ENCODE data around the gene UGT1A3. TPM values are rescaled to one million over a fixed set of nuclear protein-coding genes. Genes with fewer than 3 reads are reported as not detected.
A peak's percentile ranks its signal among the peaks of the same experiment; 100 is the strongest.
"Not testable (repeated sequence)": the region's sequence is repeated elsewhere in the genome, so short reads cannot be mapped to it uniquely, and the experiment has no call there.

UGT1A3 gene
- total RNA-seq, 1 donor from 2014 or later: not detected

DNA sequence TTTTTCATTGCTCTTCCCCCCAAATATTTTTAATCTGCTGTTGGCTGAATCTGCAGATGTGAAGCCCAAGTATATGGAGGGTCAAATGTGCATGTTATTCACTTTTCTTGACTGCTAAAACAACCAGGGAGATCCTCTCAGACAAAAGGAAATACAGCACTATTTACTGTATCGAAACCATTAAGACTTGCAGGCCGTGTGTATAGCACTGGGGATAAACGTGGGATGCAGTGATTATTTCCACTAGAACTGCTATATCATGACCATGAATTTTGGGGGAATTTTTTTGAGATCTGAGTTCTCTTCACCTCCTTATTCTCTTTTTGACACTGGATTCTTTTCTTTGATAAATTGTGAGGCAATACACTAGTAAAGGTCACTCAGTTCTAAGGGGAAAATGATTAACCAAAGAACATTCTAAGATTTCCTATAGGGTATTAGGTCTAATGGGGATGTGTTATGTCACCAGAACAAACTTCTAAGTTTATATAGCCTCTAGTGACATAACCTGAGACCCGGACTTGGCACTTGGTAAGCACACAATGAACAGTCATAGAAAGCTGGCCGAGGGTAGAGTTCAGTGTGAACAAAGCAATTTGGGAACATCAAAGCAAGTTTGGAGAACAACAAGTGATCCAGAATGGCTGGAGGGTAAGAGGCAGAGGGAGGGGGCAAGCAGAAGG lies 16.4 kb downstream of the UGT1A3 start:
- Mint-ChIP-seq H3K27ac (ENCODE audit: unreplicated experiment) (no peak overlapping the region), H3K4me3 (ENCODE audit: unreplicated experiment) (no peak overlapping the region), H3K4me1 (ENCODE audit: unreplicated experiment) (no peaks in the 10 kb centered on the region), H3K9me3 (ENCODE audit: unreplicated experiment) (peaks cover 5% of the 10 kb centered on the region), H3K36me3 (ENCODE audit: low read depth, unreplicated experiment) (no peaks in the 10 kb centered on the region), H3K27me3 (ENCODE audit: unreplicated experiment) (peaks cover 2% of the 10 kb centered on the region)
- TF ChIP-seq, protein P1, sequence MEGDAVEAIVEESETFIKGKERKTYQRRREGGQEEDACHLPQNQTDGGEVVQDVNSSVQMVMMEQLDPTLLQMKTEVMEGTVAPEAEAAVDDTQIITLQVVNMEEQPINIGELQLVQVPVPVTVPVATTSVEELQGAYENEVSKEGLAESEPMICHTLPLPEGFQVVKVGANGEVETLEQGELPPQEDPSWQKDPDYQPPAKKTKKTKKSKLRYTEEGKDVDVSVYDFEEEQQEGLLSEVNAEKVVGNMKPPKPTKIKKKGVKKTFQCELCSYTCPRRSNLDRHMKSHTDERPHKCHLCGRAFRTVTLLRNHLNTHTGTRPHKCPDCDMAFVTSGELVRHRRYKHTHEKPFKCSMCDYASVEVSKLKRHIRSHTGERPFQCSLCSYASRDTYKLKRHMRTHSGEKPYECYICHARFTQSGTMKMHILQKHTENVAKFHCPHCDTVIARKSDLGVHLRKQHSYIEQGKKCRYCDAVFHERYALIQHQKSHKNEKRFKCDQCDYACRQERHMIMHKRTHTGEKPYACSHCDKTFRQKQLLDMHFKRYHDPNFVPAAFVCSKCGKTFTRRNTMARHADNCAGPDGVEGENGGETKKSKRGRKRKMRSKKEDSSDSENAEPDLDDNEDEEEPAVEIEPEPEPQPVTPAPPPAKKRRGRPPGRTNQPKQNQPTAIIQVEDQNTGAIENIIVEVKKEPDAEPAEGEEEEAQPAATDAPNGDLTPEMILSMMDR (IDR thresholded peaks at IDR 0.05; ENCODE audit: unreplicated experiment): no peak
- DNase-seq (ENCODE audit: low spot score): no peak

DNA sequence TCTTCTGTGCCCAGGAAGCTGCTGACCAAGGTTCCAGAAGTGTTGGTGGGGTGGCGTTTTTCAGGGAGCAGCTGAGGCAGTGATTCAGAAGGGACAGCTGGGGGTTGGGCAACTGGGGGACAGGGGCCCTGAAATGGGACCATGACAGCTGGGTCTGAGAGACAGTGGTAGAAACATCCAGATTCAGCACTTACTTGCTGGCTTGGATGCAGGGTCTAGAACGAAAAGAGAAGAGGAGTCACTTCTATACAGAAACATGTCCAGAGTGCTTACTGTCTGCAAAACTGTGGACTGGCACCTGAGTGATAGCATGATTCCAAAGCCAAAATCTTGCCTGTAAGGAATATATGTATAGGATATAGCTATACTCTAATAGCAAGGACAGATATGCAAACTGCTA lies 17.0 kb downstream of the UGT1A3 start:
- not testable (repeated sequence) for H3K27ac Mint-ChIP-seq (ENCODE audit: unreplicated experiment); DNase-seq (ENCODE audit: low spot score); H3K27me3 Mint-ChIP-seq (ENCODE audit: unreplicated experiment); H3K4me3 Mint-ChIP-seq (ENCODE audit: unreplicated experiment); H3K9me3 Mint-ChIP-seq (ENCODE audit: unreplicated experiment); H3K36me3 Mint-ChIP-seq (ENCODE audit: low read depth, unreplicated experiment); H3K4me1 Mint-ChIP-seq (ENCODE audit: unreplicated experiment)

DNA sequence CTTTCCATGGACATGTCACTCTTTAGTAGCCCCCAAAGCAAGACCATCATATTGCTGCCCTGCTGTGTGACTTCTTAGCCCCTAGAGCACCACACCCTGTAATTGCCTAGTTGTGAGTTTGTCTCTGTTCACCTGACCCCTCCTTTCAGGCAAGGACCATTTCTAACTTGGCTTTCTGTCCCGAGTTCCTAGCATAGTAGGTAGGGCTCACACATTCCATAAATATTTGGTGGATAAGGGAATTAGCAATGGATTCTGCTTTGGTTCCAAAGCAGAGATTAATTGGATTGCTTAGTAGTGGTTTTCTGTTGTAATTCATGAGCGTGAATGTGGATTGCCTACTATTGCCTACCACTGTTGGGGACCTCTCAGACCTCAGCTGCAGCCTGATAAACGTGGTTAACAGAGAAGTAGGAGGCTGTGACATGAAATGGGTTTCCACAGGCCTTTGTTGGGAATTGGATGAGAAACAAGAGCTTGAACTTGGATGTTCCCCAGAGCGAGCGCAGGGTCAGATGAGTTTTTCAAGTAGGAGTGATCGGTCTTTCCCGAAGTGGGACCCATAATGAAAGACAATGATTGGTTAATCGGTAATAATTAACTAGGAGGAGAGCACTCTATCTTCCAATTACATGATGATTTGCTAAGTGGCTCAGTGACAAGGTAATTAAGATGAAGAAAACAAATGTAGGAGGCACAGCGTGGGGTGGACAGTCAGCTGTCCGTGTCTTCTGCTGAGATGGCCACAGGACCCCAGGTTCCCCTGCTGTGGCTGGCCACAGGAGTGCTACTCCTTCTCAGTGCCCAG lies 17.8 kb downstream of the UGT1A3 start:
- no peak for DNase-seq (ENCODE audit: low spot score)
- Mint-ChIP-seq H3K9me3 (ENCODE audit: unreplicated experiment) (peaks cover 11% of the 10 kb centered on the region), H3K27me3 (ENCODE audit: unreplicated experiment) (peaks cover 2% of the 10 kb centered on the region), H3K36me3 (ENCODE audit: low read depth, unreplicated experiment) (peaks cover 3% of the 10 kb centered on the region), H3K27ac (ENCODE audit: unreplicated experiment) (no peak overlapping the region), H3K4me3 (ENCODE audit: unreplicated experiment) (no peak overlapping the region), H3K4me1 (ENCODE audit: unreplicated experiment) (no peaks in the 10 kb centered on the region)
- TF ChIP-seq, protein P1 (IDR thresholded peaks at IDR 0.05; ENCODE audit: unreplicated experiment): no peak

DNA sequence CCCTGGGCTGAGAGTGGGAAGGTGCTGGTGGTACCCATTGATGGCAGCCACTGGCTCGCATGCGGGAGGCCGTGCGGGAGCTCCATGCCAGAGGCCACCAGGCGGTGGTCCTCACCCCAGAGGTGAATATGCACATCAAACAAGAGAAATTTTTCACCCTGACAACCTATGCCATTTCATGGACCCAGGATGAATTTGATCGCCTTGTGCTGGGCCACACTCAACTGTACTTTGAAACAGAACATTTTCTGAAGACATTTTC lies 18.4 kb downstream of the UGT1A3 start:
- peaks cover 2% of the 10 kb centered on the region for H3K27me3 Mint-ChIP-seq (ENCODE audit: unreplicated experiment)

DNA sequence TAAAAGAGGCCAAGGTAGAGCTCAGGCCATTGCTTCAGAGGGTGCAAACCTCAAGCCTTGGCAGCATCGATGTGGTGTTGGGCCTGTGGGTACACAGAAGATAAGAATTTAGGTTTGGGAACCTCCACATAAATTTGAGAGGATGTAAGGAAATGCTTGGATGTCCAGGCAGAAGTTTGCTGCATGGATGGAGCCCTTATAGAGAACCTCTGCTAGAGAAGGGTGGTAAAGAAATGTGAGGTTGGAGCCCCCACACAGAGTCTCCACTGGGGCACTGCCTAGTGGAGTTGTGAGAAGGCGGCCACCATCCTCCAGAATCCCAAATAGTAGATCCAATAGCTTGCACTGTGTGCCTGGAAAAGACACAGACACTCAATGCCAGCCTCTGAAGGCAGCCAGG lies 21.8 kb downstream of the UGT1A3 start:
- not testable (repeated sequence) for H3K27me3 Mint-ChIP-seq (ENCODE audit: unreplicated experiment); H3K27ac Mint-ChIP-seq (ENCODE audit: unreplicated experiment); H3K4me1 Mint-ChIP-seq (ENCODE audit: unreplicated experiment); H3K4me3 Mint-ChIP-seq (ENCODE audit: unreplicated experiment); DNase-seq (ENCODE audit: low spot score); H3K36me3 Mint-ChIP-seq (ENCODE audit: low read depth, unreplicated experiment)
- peaks cover 15% of the 10 kb centered on the region for H3K9me3 Mint-ChIP-seq (ENCODE audit: unreplicated experiment)

More for the DNA sequence above, 18.4 kb downstream of the UGT1A3 start:
- TF ChIP-seq, protein P1 (IDR thresholded peaks at IDR 0.05; ENCODE audit: unreplicated experiment): no peak
- Mint-ChIP-seq H3K9me3 (ENCODE audit: unreplicated experiment) (peaks cover 15% of the 10 kb centered on the region), H3K27ac (ENCODE audit: unreplicated experiment) (no peak overlapping the region), H3K4me1 (ENCODE audit: unreplicated experiment) (no peaks in the 10 kb centered on the region), H3K4me3 (ENCODE audit: unreplicated experiment) (no peak overlapping the region), H3K36me3 (ENCODE audit: low read depth, unreplicated experiment) (peaks cover 5% of the 10 kb centered on the region)
- no peak for DNase-seq (ENCODE audit: low spot score)

DNA sequence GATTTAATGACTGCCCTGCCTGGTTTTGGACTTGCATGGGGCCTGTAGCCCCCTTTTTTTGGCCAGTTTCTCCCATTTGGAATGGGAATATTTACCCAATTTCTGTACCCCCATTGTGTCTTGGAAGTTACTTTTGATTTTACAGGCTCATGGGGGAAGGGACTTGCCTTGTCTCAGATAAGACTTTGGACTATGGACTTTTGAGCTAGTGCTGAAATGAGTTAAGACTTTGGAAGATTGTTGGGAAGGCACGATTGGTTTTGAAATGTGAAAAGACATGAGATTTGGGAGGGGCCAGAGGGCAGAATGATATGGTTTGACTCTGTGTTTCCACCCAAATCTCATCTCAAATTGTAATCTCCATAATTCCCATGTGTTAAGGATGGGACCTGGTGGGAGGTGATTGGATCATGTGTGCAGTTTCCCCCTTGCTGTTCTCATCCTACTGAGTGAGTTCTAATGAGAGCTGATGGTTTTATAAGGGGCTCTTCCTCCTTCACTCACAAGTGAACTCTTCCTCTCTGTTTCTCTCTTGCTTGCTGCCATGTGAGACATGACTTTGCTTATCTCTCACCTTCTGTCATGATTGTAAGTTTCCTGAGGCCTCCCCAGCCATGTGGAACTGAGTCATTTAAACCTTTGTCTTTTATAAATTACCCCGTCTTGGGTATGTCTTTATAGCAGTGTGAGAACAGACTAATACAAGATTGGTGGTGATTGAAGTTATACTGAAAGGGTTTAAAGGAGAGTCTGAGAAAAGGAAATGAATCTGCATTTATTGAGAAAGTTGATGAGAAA lies 22.6 kb downstream of the UGT1A3 start:
- not testable (repeated sequence) for DNase-seq (ENCODE audit: low spot score)
- peak overlapping the region; percentile 49 for H3K4me3 Mint-ChIP-seq (ENCODE audit: unreplicated experiment)

More for the DNA sequence above, 22.6 kb downstream of the UGT1A3 start:
- not testable (repeated sequence) for H3K27ac Mint-ChIP-seq (ENCODE audit: unreplicated experiment); H3K36me3 Mint-ChIP-seq (ENCODE audit: low read depth, unreplicated experiment); H3K27me3 Mint-ChIP-seq (ENCODE audit: unreplicated experiment); H3K4me1 Mint-ChIP-seq (ENCODE audit: unreplicated experiment)
- peaks cover 15% of the 10 kb centered on the region for H3K9me3 Mint-ChIP-seq (ENCODE audit: unreplicated experiment)

Data from endothelial cell (in vitro differentiated cells).